Lung microvascular endothelial cell (primary cell): ENCODE measurements around the gene SPINT3. TPM values are rescaled to one million over a fixed set of nuclear protein-coding genes. Genes with fewer than 3 reads are reported as not detected.

ENCODE experiments used
- DNase-seq, 2 donors: peaks; one replicate each; pipeline versions ENCODE4 v3.0.0 to v3.0.0-alpha.2; 2010; ENCODE audit warnings: low read depth in 2 of 2
- total RNA-seq: library from RNA; depleted of rRNA; stranded (reverse); fragments of >200 nt; gene quantifications from 2 replicates; pipeline ENCODE4 v1.2.1, GENCODE V29; 2014

The SPINT3 gene, protein sequence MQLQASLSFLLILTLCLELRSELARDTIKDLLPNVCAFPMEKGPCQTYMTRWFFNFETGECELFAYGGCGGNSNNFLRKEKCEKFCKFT
- not detected in 2 replicates for total RNA-seq

DNA sequence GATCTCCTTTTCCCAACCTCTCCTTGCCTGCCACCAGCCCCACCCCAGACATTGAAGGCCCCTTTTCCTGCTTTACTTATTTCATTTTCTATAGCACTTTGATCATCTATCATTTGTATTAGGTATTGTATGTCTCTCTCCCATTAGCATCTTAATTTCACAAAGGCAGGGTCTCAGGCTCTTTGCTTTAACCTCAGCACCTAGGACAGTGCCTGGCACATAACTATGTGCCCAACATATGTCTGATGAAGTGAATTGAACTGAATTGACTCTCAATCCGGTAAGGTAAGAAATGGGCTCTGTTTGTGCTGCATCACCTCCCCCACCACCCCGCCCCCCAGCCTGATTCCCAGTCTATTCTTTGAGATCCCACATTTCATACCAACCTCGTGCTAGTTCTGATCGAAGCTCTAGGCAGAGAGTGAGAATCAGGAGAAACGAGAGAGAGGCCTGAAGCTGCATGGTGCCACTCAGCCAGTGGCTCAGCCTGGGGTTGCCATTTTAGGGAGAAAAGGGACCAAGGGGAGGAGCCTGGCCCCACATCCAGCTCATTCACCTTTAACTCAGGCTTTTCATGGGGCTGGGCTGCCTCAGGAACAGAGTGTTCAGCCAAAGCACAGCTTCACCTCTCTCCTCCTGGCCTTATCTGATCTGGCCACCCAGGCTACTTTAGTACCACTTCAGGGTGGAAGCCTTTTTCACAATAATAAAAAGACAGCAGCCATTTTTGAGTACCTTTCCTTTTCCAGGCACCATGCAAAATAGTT lies at the start of gene SPINT3:
TSS of gene SPINT3 (minus strand) at position 476 of the 767 bp plus-strand sequence. CDS start at position 462, 14 bp downstream.
- DNase-seq: no peak

DNA sequence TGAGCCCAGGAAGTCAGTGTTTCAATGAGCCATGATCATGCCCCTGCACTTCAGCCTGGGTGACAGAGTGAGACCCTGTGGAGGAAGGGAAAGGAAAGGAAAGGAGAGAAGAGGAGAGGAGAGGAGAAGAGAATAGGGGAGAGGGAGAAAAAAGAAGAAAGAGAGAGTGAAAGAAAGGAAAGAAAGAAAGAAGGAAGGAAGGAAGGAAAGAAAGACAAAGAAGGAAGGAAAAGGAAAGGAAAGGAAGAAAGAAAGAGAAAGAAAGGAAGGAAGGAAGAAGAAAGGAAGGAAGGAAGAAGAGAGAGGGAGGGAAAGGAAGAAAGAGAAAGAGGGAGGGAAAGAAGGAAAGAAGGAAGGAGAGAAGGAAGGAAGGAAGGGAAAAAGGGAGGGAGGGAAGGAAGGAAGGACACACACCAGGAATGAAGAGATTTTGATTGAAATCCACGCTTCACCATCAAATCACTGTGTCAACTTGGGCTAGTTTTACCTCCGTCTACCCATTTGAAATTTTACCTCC lies 49.4 kb upstream of the SPINT3 start:
- no peak for DNase-seq

DNA sequence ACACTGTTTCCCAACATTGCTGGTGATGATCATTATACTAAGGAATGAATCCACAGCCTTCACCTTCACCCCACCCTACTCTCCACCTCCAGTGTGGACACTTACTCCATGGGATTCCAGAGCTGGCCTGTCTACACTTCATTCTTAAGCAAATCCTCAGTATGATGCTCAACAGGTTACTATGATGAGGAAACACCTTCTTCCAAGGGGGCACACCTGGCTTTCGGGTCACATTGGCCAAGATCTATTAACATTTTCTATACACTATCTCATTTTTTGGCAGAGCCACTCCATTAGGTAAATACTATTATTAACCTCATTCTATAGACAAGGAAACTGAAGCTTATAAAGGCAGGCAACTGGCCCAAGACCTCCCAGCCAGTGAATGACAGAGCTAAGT lies 39.8 kb upstream of the SPINT3 start:
- no peak for DNase-seq

DNA sequence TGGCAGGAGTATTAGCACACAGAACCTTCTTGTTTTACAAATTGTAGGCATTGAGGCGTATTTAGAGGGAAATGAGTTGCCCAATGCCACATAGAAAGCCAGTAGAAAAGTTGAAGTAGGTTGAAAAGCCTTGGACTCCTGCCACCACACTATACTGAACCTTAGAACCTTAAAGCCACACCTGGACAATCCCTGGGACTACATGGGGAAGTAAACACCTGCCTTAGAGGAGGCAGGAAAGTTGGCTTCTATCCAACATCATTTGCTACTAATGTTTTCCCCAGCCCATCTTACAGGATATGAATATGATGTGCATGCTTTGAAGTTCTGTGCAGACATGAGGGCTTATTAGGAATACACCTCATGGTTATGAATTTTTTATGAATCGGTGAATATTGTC lies 37.0 kb upstream of the SPINT3 start:
- no peak for DNase-seq

DNA sequence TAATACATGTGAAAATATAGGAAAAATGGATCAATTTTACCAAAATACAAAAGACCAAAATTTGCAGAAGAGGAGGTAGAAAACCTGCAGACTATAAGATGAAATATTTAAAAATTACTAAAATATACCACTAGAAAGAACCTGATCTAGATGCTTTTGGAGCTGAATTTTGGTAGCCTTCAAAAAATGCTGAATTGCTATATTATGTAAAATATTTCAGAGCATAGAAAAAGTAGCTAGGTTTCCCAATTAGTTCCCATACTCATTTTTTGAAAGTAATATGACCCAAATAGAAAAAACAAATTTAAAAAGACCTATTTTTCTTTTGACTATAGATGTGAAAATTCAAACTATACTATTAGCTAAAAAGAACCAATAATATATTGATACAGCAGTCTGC lies 35.3 kb upstream of the SPINT3 start:
- no peak for DNase-seq

DNA sequence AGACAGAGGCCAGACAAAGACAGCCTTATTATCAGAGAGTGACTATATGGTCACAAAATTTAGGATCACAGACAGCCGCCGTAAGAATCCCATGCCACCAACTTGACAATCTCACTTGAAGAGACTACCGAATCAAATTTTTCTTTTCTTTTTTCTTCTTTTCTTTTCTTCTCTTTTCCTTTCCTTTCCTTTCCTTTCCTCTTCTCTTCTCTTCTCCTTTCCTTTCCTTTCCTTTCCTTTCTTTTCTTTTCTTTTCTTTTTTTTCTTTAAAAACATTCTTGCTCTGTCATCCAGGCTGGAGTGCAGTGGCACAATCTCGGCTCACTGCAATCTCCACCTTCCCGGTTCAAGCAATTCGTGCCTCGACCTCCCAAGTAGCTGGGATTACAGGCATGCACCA lies 33.0 kb upstream of the SPINT3 start:
- DNase-seq: no peak

DNA sequence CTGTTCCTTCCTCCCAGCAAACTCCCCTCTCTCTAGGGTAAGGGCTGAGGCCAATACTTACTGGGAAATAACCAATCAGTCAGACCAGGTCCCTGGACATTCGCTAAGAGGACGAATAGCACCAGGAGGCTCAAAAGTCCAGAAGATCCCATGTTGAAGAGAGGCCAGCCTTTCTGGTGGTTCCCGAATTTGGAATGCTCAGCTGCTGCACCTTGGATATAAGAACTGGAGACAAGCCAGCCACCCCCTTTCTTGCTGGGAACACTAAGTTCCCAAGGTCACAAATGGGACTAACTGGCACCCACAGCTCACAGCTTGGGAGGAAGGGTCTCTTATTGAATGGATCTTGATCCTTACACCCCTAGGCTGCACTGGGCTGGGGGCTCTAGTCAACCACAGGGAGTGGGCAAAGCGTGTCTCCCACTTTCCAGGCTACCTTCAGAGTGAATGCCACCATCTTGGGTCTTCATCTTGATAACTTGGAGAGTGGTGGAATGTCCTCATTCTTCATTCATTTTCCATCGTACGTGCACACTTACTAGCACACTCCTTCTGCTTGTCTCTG lies 31.9 kb upstream of the SPINT3 start, which contains the start of gene EPPIN:
TSS of gene EPPIN (minus strand) at position 196 of the 565 bp plus-strand sequence. CDS start at position 152, 44 bp downstream.
- DNase-seq: no peak

DNA sequence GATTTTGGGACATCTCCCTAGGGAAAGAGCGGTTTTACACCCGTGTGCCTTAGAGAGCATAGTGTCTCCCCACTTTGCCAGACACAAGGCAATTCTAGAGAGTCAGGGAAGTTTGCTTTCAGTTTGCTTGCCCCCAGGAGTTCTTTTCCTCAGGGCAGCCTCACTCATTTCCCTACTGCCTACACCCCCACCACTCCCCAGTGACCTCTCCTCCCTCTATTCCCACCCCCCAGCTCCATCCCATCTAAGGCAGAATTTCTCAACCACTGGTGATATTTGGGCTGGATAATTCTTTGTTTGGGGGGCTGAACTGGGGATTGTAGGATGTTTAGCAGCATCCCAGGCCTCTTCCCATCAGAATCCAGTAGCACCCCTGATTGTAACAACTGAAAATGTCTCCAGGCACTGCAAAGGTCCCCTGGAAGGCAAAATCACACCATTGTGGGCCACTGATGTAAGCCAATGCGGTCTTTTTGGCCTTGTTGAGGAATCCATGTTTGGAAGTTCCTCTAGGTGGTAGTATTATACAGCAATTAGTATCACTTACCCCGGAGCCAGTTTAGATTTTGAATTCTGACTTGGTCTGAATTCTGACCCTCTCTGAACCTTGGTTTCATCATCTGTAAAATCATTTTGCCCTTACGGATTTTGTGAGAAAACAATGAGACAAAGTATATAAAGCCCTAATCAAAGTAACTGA lies 30.5 kb upstream of the SPINT3 start:
- DNase-seq: peak; percentile 2 to 5

DNA sequence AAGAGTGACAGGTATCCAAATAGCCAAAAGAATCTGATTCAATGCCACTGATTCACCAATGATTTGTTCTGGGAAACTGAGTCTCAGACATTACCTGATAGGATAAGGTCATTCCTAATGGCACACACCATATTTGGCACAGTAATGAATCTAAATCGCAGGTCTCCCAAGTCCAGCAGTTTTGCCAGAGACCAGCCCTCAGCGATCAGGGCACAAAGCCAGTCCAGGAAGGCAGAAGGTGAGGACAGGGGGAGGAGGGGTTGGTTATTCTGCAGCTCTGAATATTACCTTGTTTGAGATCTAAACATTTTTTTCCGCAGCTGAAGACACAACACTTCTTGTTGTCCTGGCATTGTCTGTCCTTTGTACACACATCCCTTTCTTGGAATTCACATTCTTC lies 29.9 kb upstream of the SPINT3 start:
- no peak for DNase-seq

DNA sequence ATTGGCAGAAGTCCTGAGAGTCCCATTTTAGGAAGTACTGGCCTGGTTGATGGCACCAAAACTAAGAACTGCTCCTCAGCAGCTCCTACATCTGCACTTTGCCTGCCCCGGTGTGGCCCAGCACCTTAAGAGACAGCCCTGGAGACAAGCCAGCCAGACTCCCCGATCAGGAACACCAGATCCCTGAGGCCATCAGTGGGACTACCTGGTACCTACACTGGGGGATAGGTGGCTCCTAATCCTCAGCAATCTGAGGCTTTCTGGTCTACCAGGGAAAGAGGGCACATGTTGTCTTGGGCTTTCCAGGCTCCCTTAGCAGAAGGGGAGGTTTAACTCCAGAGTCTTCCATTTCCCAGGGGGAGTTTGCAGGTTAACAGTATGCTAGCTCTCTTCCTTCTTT lies 24.0 kb upstream of the SPINT3 start, which contains the start of gene WFDC6:
TSS of gene WFDC6 (minus strand) at position 101 of the 400 bp plus-strand sequence. CDS start at position 26, 75 bp downstream.
- no peak for DNase-seq

DNA sequence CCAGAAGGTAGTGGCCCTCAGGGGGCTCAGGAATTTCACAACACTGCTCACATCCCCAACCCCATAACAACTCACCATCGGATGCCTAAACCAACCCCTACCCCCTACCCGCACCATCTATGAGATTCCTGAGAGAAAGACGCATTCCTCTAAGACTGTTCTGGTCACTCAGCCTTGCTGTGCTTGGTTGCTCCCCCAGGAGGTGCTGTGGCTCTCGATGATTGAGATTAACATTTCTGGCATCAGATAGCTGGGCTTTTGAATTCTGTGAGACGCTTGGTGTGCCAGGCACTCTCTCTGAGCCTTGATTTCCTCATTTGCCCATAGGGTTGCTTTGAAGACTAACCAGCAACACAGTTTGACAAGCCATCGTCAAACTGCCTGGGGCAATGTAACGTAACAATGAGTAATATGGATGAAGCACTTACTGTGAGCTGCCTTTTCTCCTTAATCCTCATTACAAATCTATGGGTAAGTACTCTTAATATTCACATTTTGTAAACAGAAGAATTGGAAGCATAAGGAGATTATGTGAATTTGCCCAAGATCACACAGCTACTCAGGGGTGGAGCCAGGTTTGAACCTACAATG lies 22.9 kb upstream of the SPINT3 start:
- DNase-seq: no peak

DNA sequence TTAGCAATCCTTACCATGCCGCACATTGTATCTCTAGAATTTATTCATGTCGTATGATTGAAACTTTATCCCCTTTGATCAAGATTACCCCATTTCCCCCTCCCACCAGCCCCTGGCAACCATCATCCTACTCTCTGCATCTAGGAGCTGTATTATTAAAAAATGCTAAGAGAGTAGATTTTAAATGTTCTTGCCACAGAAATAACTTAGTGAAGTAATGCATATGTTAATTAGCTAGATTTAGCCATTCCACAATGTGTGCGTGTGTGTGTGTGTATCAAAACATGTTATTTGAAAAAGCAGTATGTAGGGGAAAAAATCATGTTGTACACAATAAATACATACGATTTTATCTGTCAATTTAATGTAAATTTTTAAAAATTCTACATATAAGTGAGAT lies 11.9 kb upstream of the SPINT3 start:
- DNase-seq: no peak

DNA sequence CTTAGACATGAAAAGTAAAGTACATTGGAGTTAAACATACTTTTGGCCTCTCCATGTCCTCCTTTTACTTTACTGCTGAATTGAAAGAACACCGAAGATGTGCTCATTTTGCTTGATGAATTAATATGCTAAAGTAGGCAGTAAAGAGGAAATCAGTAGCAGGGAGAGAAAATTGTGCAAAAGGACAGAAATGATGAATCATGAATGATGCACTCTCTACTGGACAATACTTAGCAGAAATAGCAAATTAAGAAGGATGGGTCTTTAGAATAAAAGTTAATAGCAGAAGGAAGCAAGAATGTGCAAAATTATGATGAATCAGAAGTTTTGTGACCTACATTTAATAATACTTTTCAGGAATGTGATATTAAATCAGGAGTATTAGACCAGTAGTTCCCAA lies 8.4 kb upstream of the SPINT3 start:
- no peak for DNase-seq

DNA sequence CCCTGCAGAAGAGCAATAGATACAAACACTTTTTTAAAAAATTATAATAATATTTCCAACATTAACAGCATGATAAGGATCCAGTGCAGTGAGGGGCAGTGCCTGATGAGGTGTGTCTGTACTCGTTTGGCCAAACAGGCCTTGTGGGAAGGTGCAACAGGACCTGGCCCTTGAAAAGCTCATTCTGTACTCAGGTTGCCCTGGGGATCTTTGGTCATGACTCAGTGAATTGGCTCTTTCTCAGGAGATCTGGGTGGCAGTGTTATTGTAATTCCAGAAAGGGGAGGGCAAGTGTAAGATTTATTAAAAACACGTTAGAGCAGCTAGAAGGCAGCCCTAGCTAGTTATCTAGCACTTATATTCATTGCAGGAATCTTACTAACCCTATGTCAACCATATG lies 2.9 kb upstream of the SPINT3 start:
- no peak for DNase-seq

DNA sequence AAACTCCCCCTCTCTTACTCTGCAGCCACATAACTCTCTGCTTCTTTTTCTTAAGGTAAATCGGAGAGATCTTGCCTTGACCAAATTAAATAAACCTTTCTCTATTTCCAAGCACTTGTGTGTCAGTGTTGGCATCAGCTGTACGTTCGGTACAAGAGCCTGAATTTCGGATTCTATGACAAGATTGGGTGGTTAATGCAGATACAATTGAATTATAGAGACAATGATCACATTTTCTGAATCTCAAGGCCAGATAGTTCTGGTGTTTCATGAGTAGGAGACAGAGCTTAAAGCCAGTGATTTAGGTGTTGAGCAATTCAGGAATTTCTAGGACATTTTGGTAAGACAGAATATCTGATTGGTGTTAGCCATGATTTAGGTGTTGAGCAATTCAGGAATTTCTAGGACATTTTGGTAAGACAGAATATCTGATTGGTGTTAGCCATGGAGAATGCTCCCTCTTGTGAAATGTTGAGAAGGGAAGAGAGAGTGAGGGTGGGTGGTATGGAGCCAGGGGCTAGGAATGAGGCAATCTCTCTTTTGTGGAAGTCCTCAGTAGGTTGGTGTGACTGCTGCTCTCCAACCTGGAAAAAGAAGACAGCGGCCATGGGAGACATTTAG lies 5.1 kb downstream of the SPINT3 start:
- no peak for DNase-seq

DNA sequence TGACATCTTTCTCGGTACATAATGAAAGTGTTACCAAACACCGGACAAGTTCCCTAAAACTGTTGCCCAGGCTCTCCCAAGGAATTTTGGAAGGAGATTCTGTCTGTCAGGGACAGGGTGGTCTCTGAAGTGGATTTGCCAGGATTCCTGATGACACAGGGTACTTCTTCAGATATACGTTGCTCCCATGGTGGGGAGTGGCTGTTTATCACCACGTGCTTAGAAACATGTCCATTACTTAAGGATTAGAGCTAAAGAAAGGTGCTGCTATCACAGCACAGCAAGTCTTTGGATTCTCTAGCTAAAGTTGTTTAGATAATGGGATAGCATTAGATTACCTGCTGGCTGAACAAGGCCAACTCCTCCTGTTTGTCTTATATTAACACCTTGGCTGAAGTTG lies 6.3 kb downstream of the SPINT3 start:
- DNase-seq: no peak

DNA sequence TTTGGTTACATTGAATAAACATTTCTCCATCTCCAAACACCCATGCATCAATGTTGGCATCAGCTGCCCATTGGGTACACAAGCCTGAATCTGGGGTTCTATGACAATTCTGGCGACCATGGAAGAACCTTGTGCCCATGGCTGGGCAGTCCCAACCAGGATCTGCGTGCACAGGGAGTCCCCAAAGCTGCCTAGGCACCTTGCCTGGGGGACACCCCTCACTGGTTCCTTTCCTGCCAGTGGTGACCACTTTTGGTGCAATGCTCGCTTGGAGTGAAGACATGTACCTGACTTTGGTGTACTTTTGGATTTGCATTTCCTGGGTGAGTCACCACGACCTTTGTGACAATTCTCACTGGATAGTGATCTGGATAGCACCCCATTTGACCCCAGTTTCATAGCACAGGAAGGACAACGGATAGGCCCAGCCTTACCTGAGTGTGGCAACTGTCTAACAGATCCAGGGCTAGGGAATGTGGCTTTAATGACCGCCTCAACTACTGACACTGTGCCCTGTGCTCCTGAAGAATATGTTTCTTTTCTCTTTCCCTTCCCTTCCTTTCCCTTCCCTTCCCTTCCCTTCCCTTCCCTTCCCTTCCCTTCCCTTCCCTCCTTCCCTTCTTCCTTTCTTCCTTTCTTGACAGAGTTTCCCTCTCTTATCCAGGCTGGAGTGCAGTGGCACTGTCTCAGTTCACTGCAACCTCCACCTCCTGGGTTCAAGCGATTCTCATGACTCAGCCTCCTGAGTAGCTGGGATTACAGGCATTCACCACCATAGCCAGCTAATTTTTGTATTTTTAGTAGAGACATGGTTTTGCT lies 7.1 kb downstream of the SPINT3 start:
- DNase-seq: no peak

DNA sequence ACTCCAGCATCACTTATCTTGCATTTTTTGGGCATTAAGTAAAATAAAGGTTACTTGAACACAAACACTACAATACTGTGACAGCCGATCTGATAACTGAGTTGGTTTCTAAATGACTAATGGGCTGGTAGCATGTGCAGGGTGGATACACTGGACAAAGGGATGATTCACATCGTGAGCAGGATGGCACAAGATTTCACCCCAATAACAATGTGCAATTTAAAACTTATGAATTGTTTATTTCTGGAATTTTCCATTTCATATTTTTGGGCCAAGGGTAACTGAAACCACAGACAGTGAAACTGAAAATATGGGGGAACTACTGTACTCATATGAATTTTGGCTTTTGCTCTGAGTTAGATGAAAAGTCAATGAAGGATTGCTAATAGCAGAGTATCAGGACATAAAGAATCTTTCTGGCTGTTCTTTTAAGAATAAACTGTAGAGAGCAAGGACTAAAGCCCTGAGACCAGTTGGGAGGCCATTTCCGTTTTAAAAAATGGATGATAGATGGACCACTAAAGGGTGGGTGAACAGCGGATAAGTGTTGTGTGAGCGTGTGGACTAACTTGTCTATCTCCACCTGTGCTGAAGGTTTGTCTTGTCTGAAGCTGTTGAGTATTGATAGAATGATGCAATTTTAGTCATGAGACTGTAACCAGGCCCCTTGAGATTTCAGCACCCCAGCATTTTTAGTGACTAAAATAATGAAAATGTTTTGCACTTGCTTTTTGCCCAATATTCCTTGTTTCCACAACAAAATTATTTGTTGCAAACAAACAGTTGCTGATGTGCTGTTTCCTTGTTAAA lies 8.2 kb downstream of the SPINT3 start:
- DNase-seq: no peak

DNA sequence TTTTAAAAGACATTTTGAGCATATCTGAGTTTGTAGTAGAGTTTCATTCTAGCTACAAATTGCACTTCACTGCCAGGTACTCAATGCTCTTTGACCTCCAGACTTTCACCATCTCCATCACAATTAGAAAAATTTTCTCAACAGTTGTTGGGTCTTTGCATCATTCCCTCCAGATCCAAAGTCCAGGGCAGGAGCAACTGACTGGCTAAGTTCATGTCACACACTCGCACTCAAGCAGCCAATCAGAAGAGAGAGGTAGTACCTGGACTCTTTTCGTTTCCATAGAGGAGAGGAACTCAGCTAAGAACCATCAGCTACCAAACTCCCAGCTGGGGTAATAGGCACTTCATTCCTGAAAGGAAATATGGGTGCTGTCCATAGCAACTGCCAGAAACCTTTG lies 9.0 kb downstream of the SPINT3 start:
- DNase-seq: no peak

DNA sequence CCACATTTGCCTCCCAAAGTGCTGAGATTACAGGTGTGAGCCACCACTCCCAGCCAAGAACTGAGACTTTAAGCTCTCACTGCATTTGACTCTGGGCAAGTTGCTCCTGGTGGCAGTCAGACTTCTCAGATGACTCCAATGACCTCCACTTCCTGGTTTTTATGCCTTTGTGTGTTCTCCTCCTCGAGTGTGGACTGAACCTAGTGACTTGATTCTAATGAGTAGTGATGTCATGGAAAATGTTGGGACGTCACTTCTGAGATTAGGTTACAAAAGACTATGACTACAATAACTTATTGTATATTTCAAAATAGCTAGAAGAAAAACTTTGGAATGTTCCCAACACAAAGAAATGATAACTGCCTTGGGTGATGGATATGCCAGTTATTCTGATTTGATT lies 12.0 kb downstream of the SPINT3 start:
- DNase-seq: no peak
